Breast epithelium (tissue), 4 donors: ENCODE data around the gene CCDC146. TPM values are rescaled to one million over a fixed set of nuclear protein-coding genes. Genes with fewer than 3 reads are reported as not detected.

ENCODE experiments used
- DNase-seq, 2 donors: peaks; one replicate each; pipeline ENCODE4 v3.0.0-alpha.2; 2019; ENCODE audit warnings: low spot score in 2 of 2
- H3K27ac ChIP-seq, 2 donors: fragments of 200-600 bp; sonication (generic) in 1 of 2; one replicate each; pipeline ENCODE4 v1.5.1; 2016 to 2019; ENCODE audit warnings: mild to moderate bottlenecking in 1 of 2
- H3K27me3 ChIP-seq, 2 donors: fragments of 200-600 bp; sonication (generic) in 1 of 2; one replicate each; pipeline versions ENCODE4 v1.5.1 to v1.6.0; 2017 to 2019; ENCODE audit warnings: control low read depth in 1 of 2, mild to moderate bottlenecking in 1 of 2
- H3K36me3 ChIP-seq: fragments of 200-600 bp; one replicate; pipeline ENCODE4 v1.5.1; 2019
- H3K4me1 ChIP-seq, 2 donors: fragments of 200-600 bp; sonication (generic); one replicate each; pipeline ENCODE4 v1.5.1; 2016 to 2019; ENCODE audit warnings: control low read depth in 1 of 2
- H3K4me3 ChIP-seq, 3 donors: fragments of 200-600 bp; sonication (generic); 1 replicate in 2 of 3; 2 replicates in 1 of 3; pipeline ENCODE4 v1.5.1; 2016 to 2019; ENCODE audit warnings: mild to moderate bottlenecking in 3 of 3, moderate library complexity in 2 of 3
- H3K9me3 ChIP-seq, 2 donors: fragments of 200-600 bp; sonication (generic) in 1 of 2; one replicate each; pipeline ENCODE4 v1.5.1; 2016 to 2019; ENCODE audit warnings: control low read depth in 1 of 2
- POLR2A ChIP-seq: fragments of 450-650 bp; IDR thresholded peaks from one replicate; pipeline ENCODE4 v1.6.1; 2016; ENCODE audit warnings: antibody characterized with exemption, mild to moderate bottlenecking, moderate library complexity
- POLR2AphosphoS5 ChIP-seq, 3 donors: sonication (generic); formaldehyde crosslinking; IDR thresholded peaks; one replicate each; pipeline ENCODE4 v1.6.1; 2017; ENCODE audit warnings: antibody characterized with exemption in 3 of 3
- intact Hi-C: fragments of 100-400 bp; cut with DNase I; formaldehyde crosslinking; loops from one replicate; pipeline ENCODE4 v1.15.1; 2023; ENCODE audit warnings: low total_unique reads
- total RNA-seq, 3 donors: library from RNA; depleted of rRNA; stranded (reverse); fragments of >200 nt; gene quantifications; one replicate each; pipeline ENCODE4 v1.1.0, GENCODE V29; 2016
- TF ChIP-seq, protein P1 (sequence below), 3 donors: fragments of 450-650 bp; IDR thresholded peaks; one replicate each; pipeline ENCODE4 v1.5.1; 2016 to 2017; ENCODE audit warnings: antibody characterized with exemption in 3 of 3, mild to moderate bottlenecking in 3 of 3, moderate library complexity in 3 of 3

The CCDC146 gene
- total RNA-seq, 3 donors from 2014 or later: 11.5 to 17.7 (median 15.5) TPM

GRCh38 chr7:77242068-77242467 lies 119.7 kb downstream of the CCDC146 start:
- no peaks in the 10 kb centered on the region for H3K36me3 ChIP-seq
- intact Hi-C loops: no loop called here
- no peak for DNase-seq
- H3K27me3 ChIP-seq: no peaks in the 10 kb centered on the region
- H3K4me1 ChIP-seq: no peaks in the 10 kb centered on the region
- no peak overlapping the region for H3K27ac ChIP-seq
- no peaks in the 10 kb centered on the region for H3K9me3 ChIP-seq
- H3K4me3 ChIP-seq: no peak overlapping the region
- TF ChIP-seq POLR2A (no peak), POLR2AphosphoS5 (IDR thresholded peaks at IDR 0.05) (no peak)
- TF ChIP-seq, protein P1, sequence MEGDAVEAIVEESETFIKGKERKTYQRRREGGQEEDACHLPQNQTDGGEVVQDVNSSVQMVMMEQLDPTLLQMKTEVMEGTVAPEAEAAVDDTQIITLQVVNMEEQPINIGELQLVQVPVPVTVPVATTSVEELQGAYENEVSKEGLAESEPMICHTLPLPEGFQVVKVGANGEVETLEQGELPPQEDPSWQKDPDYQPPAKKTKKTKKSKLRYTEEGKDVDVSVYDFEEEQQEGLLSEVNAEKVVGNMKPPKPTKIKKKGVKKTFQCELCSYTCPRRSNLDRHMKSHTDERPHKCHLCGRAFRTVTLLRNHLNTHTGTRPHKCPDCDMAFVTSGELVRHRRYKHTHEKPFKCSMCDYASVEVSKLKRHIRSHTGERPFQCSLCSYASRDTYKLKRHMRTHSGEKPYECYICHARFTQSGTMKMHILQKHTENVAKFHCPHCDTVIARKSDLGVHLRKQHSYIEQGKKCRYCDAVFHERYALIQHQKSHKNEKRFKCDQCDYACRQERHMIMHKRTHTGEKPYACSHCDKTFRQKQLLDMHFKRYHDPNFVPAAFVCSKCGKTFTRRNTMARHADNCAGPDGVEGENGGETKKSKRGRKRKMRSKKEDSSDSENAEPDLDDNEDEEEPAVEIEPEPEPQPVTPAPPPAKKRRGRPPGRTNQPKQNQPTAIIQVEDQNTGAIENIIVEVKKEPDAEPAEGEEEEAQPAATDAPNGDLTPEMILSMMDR (IDR thresholded peaks at IDR 0.05): no peak

GRCh38 chr7:77242554-77242953 lies 120.1 kb downstream of the CCDC146 start:
- intact Hi-C loops: no loop called here
- H3K27ac ChIP-seq: no peak overlapping the region
- TF ChIP-seq, protein P1 (IDR thresholded peaks at IDR 0.05): no peak
- TF ChIP-seq POLR2A (no peak), POLR2AphosphoS5 (IDR thresholded peaks at IDR 0.05) (no peak)
- H3K4me1 ChIP-seq: no peaks in the 10 kb centered on the region
- DNase-seq: no peak
- no peaks in the 10 kb centered on the region for H3K27me3 ChIP-seq
- H3K36me3 ChIP-seq: no peaks in the 10 kb centered on the region
- H3K9me3 ChIP-seq: no peaks in the 10 kb centered on the region
- no peak overlapping the region for H3K4me3 ChIP-seq

- intact Hi-C loops: no loop called here
- Histone ChIP-seq H3K36me3 (no peaks in the 10 kb centered on the region), H3K9me3 (no peaks in the 10 kb centered on the region), H3K27me3 (no peaks in the 10 kb centered on the region), H3K4me1 (no peaks in the 10 kb centered on the region), H3K4me3 (no peak overlapping the region), H3K27ac (no peak overlapping the region)
- DNase-seq: no peak
- no peak for TF ChIP-seq POLR2A
- TF ChIP-seq, protein P1 (IDR thresholded peaks at IDR 0.05): no peak
- no peak for TF ChIP-seq POLR2AphosphoS5 (IDR thresholded peaks at IDR 0.05)
Observed at GRCh38 chr7:77244222-77244934, 122.0 kb downstream of the CCDC146 start.

- H3K9me3 ChIP-seq: no peaks in the 10 kb centered on the region
- no peaks in the 10 kb centered on the region for H3K36me3 ChIP-seq
- no peaks in the 10 kb centered on the region for H3K27me3 ChIP-seq
- intact Hi-C loops: no loop called here
- no peak for DNase-seq
- H3K4me3 ChIP-seq: no peak overlapping the region
- no peak overlapping the region for H3K27ac ChIP-seq
- no peaks in the 10 kb centered on the region for H3K4me1 ChIP-seq
- TF ChIP-seq POLR2AphosphoS5 (IDR thresholded peaks at IDR 0.05): no peak
- TF ChIP-seq, protein P1 (IDR thresholded peaks at IDR 0.05): no peak
- TF ChIP-seq POLR2A: no peak
Observed at GRCh38 chr7:77245015-77245755, 122.8 kb downstream of the CCDC146 start.

DNA sequence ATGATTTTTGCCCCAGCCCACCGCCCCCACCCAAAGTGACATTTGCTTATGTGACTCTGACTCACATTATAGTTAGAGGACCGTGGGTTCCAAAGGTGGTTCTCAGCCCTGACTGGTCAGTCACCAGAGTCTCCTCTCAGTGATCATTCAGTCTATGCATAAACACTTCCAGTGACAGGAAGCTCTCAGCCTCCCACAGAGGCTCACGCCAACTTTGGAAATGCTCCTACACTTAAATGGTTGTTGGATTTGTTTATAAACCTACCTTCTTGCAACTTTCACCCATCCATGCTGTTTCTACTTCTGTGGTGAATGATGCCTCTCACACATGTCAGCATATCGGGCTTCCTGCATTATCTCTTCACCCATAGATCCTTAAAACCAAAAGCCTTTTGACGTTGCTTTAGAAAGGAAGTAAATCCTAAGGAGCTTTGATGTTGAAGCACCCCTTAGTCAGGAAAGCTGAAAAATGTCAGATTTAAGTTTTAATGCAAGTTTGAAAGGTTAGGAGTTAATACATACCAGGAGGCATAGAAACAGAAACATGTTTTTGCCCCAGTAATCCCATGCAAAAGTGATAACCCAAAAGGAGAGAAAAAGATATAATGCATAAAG lies 123.7 kb downstream of the CCDC146 start:
- H3K4me1 ChIP-seq: no peaks in the 10 kb centered on the region
- H3K27ac ChIP-seq: no peak overlapping the region

More for the DNA sequence above, 123.7 kb downstream of the CCDC146 start:
- Histone ChIP-seq H3K4me3 (no peak overlapping the region), H3K27me3 (no peaks in the 10 kb centered on the region), H3K9me3 (no peaks in the 10 kb centered on the region), H3K36me3 (no peaks in the 10 kb centered on the region)
- DNase-seq: no peak
- TF ChIP-seq, protein P1 (IDR thresholded peaks at IDR 0.05): no peak
- TF ChIP-seq POLR2A (no peak), POLR2AphosphoS5 (IDR thresholded peaks at IDR 0.05) (no peak)
- intact Hi-C loops: no loop called here
